Kidney (tissue), 14 donors: ENCODE measurements around the gene SPON1. TPM values are rescaled to one million over a fixed set of nuclear protein-coding genes. Genes with fewer than 3 reads are reported as not detected.
A peak's percentile ranks its signal among the peaks of the same experiment; 100 is the strongest.

Experiments used
- DNase-seq, 5 donors: peaks; one replicate each; pipeline ENCODE4 v3.0.0-alpha.2; 2013 to 2020
- FAIRE-seq: peaks from 2 replicates; lab custom pipeline; 2012; peaks lifted over from hg19 to GRCh38; lab: Jason Lieb, UNC
- H3K27ac ChIP-seq, 2 donors: one replicate each; pipeline ENCODE4 v1.7.0; 2013; ENCODE audit warnings: low read depth in 2 of 2, low read length in 2 of 2, inconsistent platforms in 1 of 2
- H3K27me3 ChIP-seq: one replicate; pipeline ENCODE4 v1.7.1; 2013; ENCODE audit warnings: low read length, inconsistent platforms; ENCODE audit not compliant: control insufficient read depth, insufficient read depth
- H3K36me3 ChIP-seq, 3 donors: one replicate each; pipeline versions ENCODE4 v1.7.0 to v1.7.1; 2013; ENCODE audit warnings: low read length in 3 of 3, control low read depth in 1 of 3, inconsistent platforms in 1 of 3; ENCODE audit not compliant: insufficient read depth in 3 of 3, control insufficient read depth in 2 of 3
- H3K4me1 ChIP-seq, 3 donors: one replicate each; pipeline versions ENCODE4 v1.7.0 to v1.7.1; 2013; ENCODE audit warnings: low read length in 3 of 3, inconsistent platforms in 1 of 3, low read depth in 1 of 3; ENCODE audit not compliant: control insufficient read depth in 2 of 3, insufficient read depth in 2 of 3
- H3K4me3 ChIP-seq, 3 donors: one replicate each; pipeline versions ENCODE4 v1.7.0 to v1.8.1; 2013; ENCODE audit warnings: low read length in 3 of 3, control low read depth in 1 of 3, inconsistent platforms in 1 of 3
- H3K9ac ChIP-seq, 3 donors: one replicate each; pipeline versions ENCODE4 v1.7.0 to v1.7.1; 2013; ENCODE audit warnings: low read length in 3 of 3, control low read depth in 1 of 3, inconsistent platforms in 1 of 3
- H3K9me3 ChIP-seq, 3 donors: one replicate each; pipeline versions ENCODE4 v1.7.0 to v1.7.1; 2013; ENCODE audit warnings: low read length in 3 of 3, control low read depth in 1 of 3, inconsistent platforms in 1 of 3; ENCODE audit not compliant: control insufficient read depth in 2 of 3, insufficient read depth in 1 of 3
- intact Hi-C: fragments of 100-400 bp; cut with DNase I; formaldehyde crosslinking; loops from one replicate; pipeline ENCODE4 v1.11.1; 2022
- polyA plus RNA-seq: library from polyadenylated mRNA; stranded (reverse); fragments of 350-450 nt; fragmentation: Illumina TruSeq; extraction: RNeasy Lipid Tissue Mini Kit (QIAGEN cat#74804); gene quantifications from one replicate; pipeline ENCODE4 v1.2.3, GENCODE V29; 2014; ENCODE audit warnings: low read depth, low replicate concordance; ENCODE audit not compliant: insufficient read depth
- total RNA-seq: library from RNA; stranded (reverse); fragmentation: NEBNext Ultra II Directional; extraction: Animal tissue kit (Norgen Biotek cat#: 25700); gene quantifications from one replicate; pipeline ENCODE4 v1.2.1, GENCODE V29; 2021
- TF ChIP-seq, protein P1 (sequence below): IDR thresholded peaks from 3 replicates; pipeline ENCODE4 v1.5.1; 2012; ENCODE audit warnings: mild to moderate bottlenecking, moderate library complexity, borderline replicate concordance; ENCODE audit not compliant: insufficient read depth; ENCODE audit errors: extremely low read depth
- donor health status: control.
- donor health status: control.
- donor health status: control.
- donor health status: control.
- donor health status: control.
- donor health status: DM: yes; HTN: yes; CAD: no.
- donor health status: Normal renal cell carcinoma (clear cell type).

Gene SPON1
- total and polyA plus RNA-seq, 2 donors from 2014 or later = 3.8 to 77.9 TPM

DNA sequence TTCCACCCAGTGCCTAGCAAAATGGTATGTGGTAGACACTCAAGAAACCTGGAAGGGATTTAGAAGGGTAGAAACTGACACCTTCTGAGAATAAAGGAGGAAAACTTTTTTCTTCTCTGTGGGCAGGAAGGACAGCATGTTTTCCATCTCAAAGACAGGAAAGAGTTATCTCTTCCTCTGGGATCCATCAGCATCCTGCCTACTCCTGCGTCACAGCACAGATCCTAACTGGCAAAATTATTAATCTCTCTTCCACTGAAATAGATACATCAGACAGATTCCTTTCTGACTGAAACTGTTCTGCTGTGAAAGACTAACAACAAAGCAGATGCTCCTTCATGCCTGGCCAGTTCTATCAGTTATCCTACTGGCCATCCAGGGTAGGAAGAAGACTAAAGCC, 147.2 kb downstream of the SPON1 start:
- Histone ChIP-seq H3K9ac (no peak overlapping the region), H3K36me3 (no peaks in the 10 kb centered on the region), H3K27ac (no peak overlapping the region), H3K4me1 (peaks cover 0 to 3% (median 0%) of the 10 kb centered on the region in 3 donors), H3K4me3 (no peak overlapping the region), H3K27me3 (no peaks in the 10 kb centered on the region), H3K9me3 (no peaks in the 10 kb centered on the region)
- TF ChIP-seq, protein P1, sequence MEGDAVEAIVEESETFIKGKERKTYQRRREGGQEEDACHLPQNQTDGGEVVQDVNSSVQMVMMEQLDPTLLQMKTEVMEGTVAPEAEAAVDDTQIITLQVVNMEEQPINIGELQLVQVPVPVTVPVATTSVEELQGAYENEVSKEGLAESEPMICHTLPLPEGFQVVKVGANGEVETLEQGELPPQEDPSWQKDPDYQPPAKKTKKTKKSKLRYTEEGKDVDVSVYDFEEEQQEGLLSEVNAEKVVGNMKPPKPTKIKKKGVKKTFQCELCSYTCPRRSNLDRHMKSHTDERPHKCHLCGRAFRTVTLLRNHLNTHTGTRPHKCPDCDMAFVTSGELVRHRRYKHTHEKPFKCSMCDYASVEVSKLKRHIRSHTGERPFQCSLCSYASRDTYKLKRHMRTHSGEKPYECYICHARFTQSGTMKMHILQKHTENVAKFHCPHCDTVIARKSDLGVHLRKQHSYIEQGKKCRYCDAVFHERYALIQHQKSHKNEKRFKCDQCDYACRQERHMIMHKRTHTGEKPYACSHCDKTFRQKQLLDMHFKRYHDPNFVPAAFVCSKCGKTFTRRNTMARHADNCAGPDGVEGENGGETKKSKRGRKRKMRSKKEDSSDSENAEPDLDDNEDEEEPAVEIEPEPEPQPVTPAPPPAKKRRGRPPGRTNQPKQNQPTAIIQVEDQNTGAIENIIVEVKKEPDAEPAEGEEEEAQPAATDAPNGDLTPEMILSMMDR = no peak
- peak in 1 of 5 donors; percentile 23 for DNase-seq
- no peak for FAIRE-seq
- intact Hi-C loops = no loop called here

DNA sequence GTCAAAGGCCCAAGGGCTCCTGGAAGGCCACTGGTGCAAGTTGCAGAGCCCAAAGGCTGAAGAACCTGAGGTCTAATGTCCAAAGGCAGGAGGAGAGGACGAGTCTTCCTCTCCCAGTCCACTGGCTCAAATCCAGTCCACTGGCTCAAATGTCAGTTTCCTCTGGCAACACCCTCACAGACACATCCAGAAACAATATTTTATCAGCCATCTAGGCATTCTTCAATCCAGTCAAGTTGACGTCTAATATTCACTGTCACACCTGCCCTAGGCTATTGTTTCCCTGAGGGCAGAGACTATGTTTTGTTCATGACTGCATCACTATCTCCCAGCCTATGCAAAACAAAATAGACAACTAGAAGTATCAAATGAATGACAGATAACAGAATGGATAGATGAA, 148.1 kb downstream of the SPON1 start:
- TF ChIP-seq, protein P1 = no peak
- no peaks in the 10 kb centered on the region for H3K36me3 ChIP-seq
- DNase-seq (no peak), FAIRE-seq (no peak)
- H3K27me3 ChIP-seq = no peaks in the 10 kb centered on the region
- no peak overlapping the region for H3K27ac ChIP-seq
- H3K9ac ChIP-seq = no peak overlapping the region
- H3K4me3 ChIP-seq = no peak overlapping the region
- no peaks in the 10 kb centered on the region for H3K9me3 ChIP-seq
- H3K4me1 ChIP-seq = peaks cover 0 to 3% (median 0%) of the 10 kb centered on the region in 3 donors
- intact Hi-C loops = no loop called here

DNA sequence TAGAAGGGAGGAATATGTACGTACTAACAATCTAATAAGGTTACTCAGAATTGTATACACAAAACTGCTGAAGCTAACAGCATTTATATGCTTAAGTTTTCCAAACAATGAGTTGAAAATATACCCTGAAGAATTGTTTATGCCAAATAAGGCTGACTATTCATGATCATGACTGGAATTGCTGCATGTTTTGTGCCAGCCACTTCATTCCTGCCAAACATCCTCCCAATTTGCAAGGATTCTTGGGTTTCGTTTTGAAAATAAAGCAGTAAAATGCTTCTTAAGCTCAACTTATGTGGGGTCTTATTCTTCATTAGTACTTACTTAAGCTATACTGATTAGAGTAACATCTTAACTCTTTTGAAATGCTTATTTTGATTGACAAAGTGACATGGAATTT, 149.0 kb downstream of the SPON1 start:
- H3K27ac ChIP-seq = no peak overlapping the region
- no peaks in the 10 kb centered on the region for H3K27me3 ChIP-seq
- FAIRE-seq (no peak), DNase-seq (no peak)
- peaks cover 0 to 3% (median 0%) of the 10 kb centered on the region in 3 donors for H3K4me1 ChIP-seq
- no peaks in the 10 kb centered on the region for H3K36me3 ChIP-seq
- no peaks in the 10 kb centered on the region for H3K9me3 ChIP-seq
- intact Hi-C loops = no loop called here
- no peak overlapping the region for H3K9ac ChIP-seq
- no peak overlapping the region for H3K4me3 ChIP-seq
- TF ChIP-seq, protein P1 = no peak

DNA sequence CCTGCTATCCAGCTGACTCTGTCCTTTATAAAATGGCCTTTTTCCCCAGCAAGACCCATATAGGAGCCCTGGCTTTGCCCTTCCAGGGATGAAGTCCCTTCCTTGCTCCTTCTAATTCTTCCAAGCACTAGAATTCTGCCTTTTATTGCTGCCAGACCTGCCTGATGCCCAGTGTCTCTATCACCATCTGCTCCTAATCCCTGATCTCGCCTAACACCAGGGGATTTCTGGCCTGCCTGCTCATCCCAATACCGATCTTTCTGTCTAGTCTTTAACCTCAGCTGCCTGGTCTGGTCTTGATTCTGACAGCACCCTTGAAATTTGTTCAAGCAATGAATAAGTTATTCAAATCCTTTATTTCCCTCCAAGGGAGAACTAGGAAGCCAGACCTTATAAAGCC, 150.2 kb downstream of the SPON1 start:
- Histone ChIP-seq H3K9me3 (no peaks in the 10 kb centered on the region), H3K27me3 (no peaks in the 10 kb centered on the region), H3K4me1 (peaks cover 0 to 3% (median 0%) of the 10 kb centered on the region in 3 donors), H3K4me3 (no peak overlapping the region), H3K9ac (no peak overlapping the region), H3K27ac (no peak overlapping the region), H3K36me3 (no peaks in the 10 kb centered on the region)
- intact Hi-C loops = no loop called here
- TF ChIP-seq, protein P1 = no peak
- no peak for FAIRE-seq
- DNase-seq = no peak
